Measurements from ENCODE around the gene MRC1.

- TF ChIP-seq CTCF (IDR thresholded peaks at IDR 0.05) (no peak), EZH2 (IDR thresholded peaks at IDR 0.05; ENCODE audit: borderline replicate concordance, insufficient read depth, low read depth, low read length, poor library complexity, severe bottlenecking) (no peak)
Observed at GRCh38 chr10:17831341-17831740, 22.2 kb downstream of the MRC1 start.

Data from B cell (primary cell).